H9 (cell line): ENCODE measurements around the gene SMIM13. TPM values are rescaled to one million over a fixed set of nuclear protein-coding genes. Genes with fewer than 3 reads are reported as not detected.

Experiments
- DNase-seq: peaks from one replicate; pipeline ENCODE4 v3.0.0-alpha.2; 2017
- H2AFZ ChIP-seq: one replicate; pipeline ENCODE4 v1.6.1; 2013; ENCODE audit warnings: mild to moderate bottlenecking, low read length, control low read depth, moderate library complexity
- H2AK5ac ChIP-seq: 2 replicates; pipeline ENCODE4 v1.6.1; 2013; ENCODE audit warnings: low read length, control low read depth, mixed read lengths; ENCODE audit not compliant: insufficient read length
- H2BK120ac ChIP-seq: one replicate; pipeline ENCODE4 v1.6.1; 2013; ENCODE audit warnings: low read depth, mild to moderate bottlenecking, low read length, control low read depth, inconsistent platforms; ENCODE audit not compliant: poor library complexity, severe bottlenecking
- H2BK12ac ChIP-seq: 2 replicates; pipeline ENCODE4 v1.6.1; 2013; ENCODE audit warnings: low read length, control low read depth, mixed read lengths, low read depth; ENCODE audit not compliant: insufficient read length
- H2BK15ac ChIP-seq: 2 replicates; pipeline ENCODE4 v1.6.1; 2013; ENCODE audit warnings: low read depth, low read length, control low read depth
- H2BK20ac ChIP-seq: one replicate; pipeline ENCODE4 v1.6.1; 2013; ENCODE audit warnings: low read depth, mild to moderate bottlenecking, low read length, control low read depth, inconsistent platforms; ENCODE audit not compliant: poor library complexity, severe bottlenecking
- H2BK5ac ChIP-seq: 2 replicates; pipeline ENCODE4 v1.6.1; 2013; ENCODE audit warnings: low read length, control low read depth, mixed read lengths; ENCODE audit not compliant: insufficient read length
- H3K14ac ChIP-seq: 2 replicates; pipeline ENCODE4 v1.6.1; 2013; ENCODE audit warnings: low read length, control low read depth; ENCODE audit not compliant: insufficient read depth
- H3K18ac ChIP-seq: 2 replicates; pipeline ENCODE4 v1.6.1; 2013; ENCODE audit warnings: low read depth, mild to moderate bottlenecking, mixed read lengths, low read length, control low read depth; ENCODE audit not compliant: insufficient read length
- H3K23ac ChIP-seq: 2 replicates; pipeline ENCODE4 v1.6.1; 2013; ENCODE audit warnings: low read length, control low read depth, mixed read lengths, low read depth; ENCODE audit not compliant: insufficient read length
- H3K23me2 ChIP-seq: 2 replicates; pipeline ENCODE4 v1.6.1; 2013; ENCODE audit warnings: low read depth, mild to moderate bottlenecking, mixed read lengths, low read length, control low read depth; ENCODE audit not compliant: insufficient read length, poor library complexity, severe bottlenecking
- H3K27ac ChIP-seq: 2 replicates; pipeline ENCODE4 v1.5.1; 2013; ENCODE audit warnings: low read length, control low read depth, mixed read lengths, low read depth; ENCODE audit not compliant: insufficient read length
- H3K27me3 ChIP-seq: 2 replicates; pipeline ENCODE4 v1.6.1; 2013; ENCODE audit warnings: low read length, control low read depth, inconsistent platforms; ENCODE audit not compliant: insufficient read depth
- H3K4ac ChIP-seq: 2 replicates; pipeline ENCODE4 v1.6.1; 2013; ENCODE audit warnings: low read depth, mild to moderate bottlenecking, control low read depth, inconsistent platforms, low read length, moderate library complexity
- H3K4me1 ChIP-seq: 2 replicates; pipeline ENCODE4 v1.6.1; 2013; ENCODE audit warnings: low read length, control low read depth, inconsistent platforms; ENCODE audit not compliant: insufficient read depth
- H3K4me2 ChIP-seq: 2 replicates; pipeline ENCODE4 v1.6.1; 2013; ENCODE audit warnings: low read length, control low read depth, mixed read lengths; ENCODE audit not compliant: insufficient read length, insufficient read depth
- H3K56ac ChIP-seq: 2 replicates; pipeline ENCODE4 v1.6.1; 2013; ENCODE audit warnings: low read depth, mild to moderate bottlenecking, mixed read lengths, low read length, control low read depth; ENCODE audit not compliant: insufficient read length
- H3K79me1 ChIP-seq: 2 replicates; pipeline ENCODE4 v1.6.1; 2013; ENCODE audit warnings: low read depth, mild to moderate bottlenecking, moderate library complexity, low read length, control low read depth, inconsistent platforms; ENCODE audit not compliant: insufficient read depth, poor library complexity, severe bottlenecking
- H3K79me2 ChIP-seq: 2 replicates; pipeline ENCODE4 v1.6.1; 2013; ENCODE audit warnings: low read length, control low read depth, inconsistent platforms; ENCODE audit not compliant: insufficient read depth
- H3K9ac ChIP-seq: 2 replicates; pipeline ENCODE4 v1.6.1; 2013; ENCODE audit warnings: low read length, control low read depth, mixed read lengths; ENCODE audit not compliant: insufficient read length; ENCODE audit errors: extremely low read depth
- H3K9me3 ChIP-seq: one replicate; pipeline ENCODE4 v1.6.1; 2013; ENCODE audit warnings: low read depth, low read length, inconsistent platforms; ENCODE audit not compliant: control insufficient read depth
- H3T11ph ChIP-seq: one replicate; pipeline ENCODE4 v1.6.1; 2013; ENCODE audit warnings: mild to moderate bottlenecking, low read length, control low read depth, inconsistent platforms
- H4K20me1 ChIP-seq: one replicate; pipeline ENCODE4 v1.6.1; 2013; ENCODE audit not compliant: control insufficient read depth, insufficient read length, insufficient read depth
- H4K5ac ChIP-seq: 2 replicates; pipeline ENCODE4 v1.6.1; 2013; ENCODE audit warnings: low read depth, mild to moderate bottlenecking, mixed read lengths, low read length, control low read depth; ENCODE audit not compliant: insufficient read length
- H4K8ac ChIP-seq: replicated peaks from 2 replicates; pipeline ENCODE4 v1.6.1; 2013; ENCODE audit warnings: low read length, control low read depth, mixed read lengths, low read depth; ENCODE audit not compliant: insufficient read length
- H4K91ac ChIP-seq: 2 replicates; pipeline ENCODE4 v1.6.1; 2013; ENCODE audit warnings: low read depth, mild to moderate bottlenecking, moderate library complexity, mixed read lengths, low read length, control low read depth; ENCODE audit not compliant: insufficient read length
- H3K27ac Mint-ChIP-seq, 3 experiments: 2 replicates in 2 of 3; 3 replicates in 1 of 3; pipeline ENCODE4 v1.8.0; 2020 to 2021; ENCODE audit warnings: mixed read lengths in 3 of 3, mild to moderate bottlenecking in 1 of 3, moderate library complexity in 1 of 3
- H3K27me3 Mint-ChIP-seq: 2 replicates; pipeline ENCODE4 v1.8.0; 2021; ENCODE audit warnings: low read depth, mild to moderate bottlenecking, moderate library complexity, mixed read lengths
- H3K36me3 Mint-ChIP-seq, 3 experiments: 2 replicates in 2 of 3; 3 replicates in 1 of 3; pipeline ENCODE4 v1.8.0; 2020 to 2021; ENCODE audit warnings: low read depth in 3 of 3, mixed read lengths in 3 of 3; ENCODE audit not compliant: insufficient read depth in 1 of 3
- H3K4me1 Mint-ChIP-seq, 2 experiments: 2 replicates each; pipeline ENCODE4 v1.8.0; 2020; ENCODE audit warnings: mixed read lengths in 2 of 2
- H3K4me3 Mint-ChIP-seq, 2 experiments: 2 replicates in 1 of 2; 3 replicates in 1 of 2; pipeline ENCODE4 v1.8.0; 2020 to 2021; ENCODE audit warnings: mild to moderate bottlenecking in 2 of 2, mixed read lengths in 2 of 2, moderate library complexity in 1 of 2
- H3K9me3 Mint-ChIP-seq, 2 experiments: 2 replicates in 1 of 2; 3 replicates in 1 of 2; pipeline ENCODE4 v1.8.0; 2020; ENCODE audit warnings: mild to moderate bottlenecking in 2 of 2, mixed read lengths in 2 of 2, moderate library complexity in 1 of 2
- WGBS: extraction: QIAGEN DNeasy Blood & Tissue Kit; methylation state at CpG from one replicate; pipeline ENCODE4 v1.1.7; 2013; ENCODE audit warnings: missing lambda C conversion rate, low lambda C conversion rate, mixed read lengths; ENCODE audit not compliant: insufficient read length; ENCODE audit errors: extremely low coverage; 5-methylcytosine and 5-hydroxymethylcytosine counted together
- total RNA-seq: library from RNA; stranded (reverse); gene quantifications from 2 replicates; pipeline ENCODE4 v1.2.1, GENCODE V29; 2021
- TF ChIP-seq, protein P1 (sequence below): fragments of 200-600 bp; sonication (generic); conservative IDR thresholded peaks from 3 replicates; pipeline ENCODE4 v1.8.0; 2021; ENCODE audit warnings: antibody characterized with exemption, mild to moderate bottlenecking

The SMIM13 gene
- total RNA-seq, 1 experiment from 2014 or later = 10.6 TPM

DNA sequence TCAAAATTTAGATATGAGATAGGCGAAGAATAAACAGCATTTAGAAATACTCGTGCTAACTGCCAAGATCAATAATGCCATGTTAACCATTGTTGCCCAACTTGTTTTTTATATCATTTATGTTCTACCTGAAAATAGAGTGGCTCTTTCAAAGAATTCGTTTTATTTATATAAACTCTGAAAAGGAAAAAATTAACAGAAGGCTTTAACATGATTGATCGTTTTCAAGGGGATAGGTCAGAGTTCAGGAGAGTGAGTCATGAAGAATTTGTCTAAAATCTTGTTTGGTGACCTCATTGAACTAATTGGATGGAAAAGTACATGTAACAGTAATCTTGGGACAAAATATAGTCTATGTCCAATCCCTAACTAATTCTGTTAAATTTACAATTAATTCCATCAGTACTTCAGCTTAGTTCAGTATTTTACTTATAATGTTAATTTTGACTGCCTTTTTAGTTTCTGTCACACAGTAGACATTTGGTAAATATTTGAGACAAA, 38.5 kb upstream of the SMIM13 start:
- no peak overlapping the region for H4K5ac ChIP-seq
- no peak overlapping the region for H2BK15ac ChIP-seq
- no peak overlapping the region for H3K23ac ChIP-seq
- H3K56ac ChIP-seq = no peak overlapping the region
- Mint-ChIP-seq H3K4me3 (no peak overlapping the region), H3K27me3 (no peaks in the 10 kb centered on the region; the same call in 1 of the 2 replicates), H3K36me3 (no peaks in the 10 kb centered on the region), H3K4me1 (no peaks in the 10 kb centered on the region), H3K27ac (no peak overlapping the region), H3K9me3 (no peaks in the 10 kb centered on the region)
- H3K27ac ChIP-seq = no peak overlapping the region
- H3T11ph ChIP-seq = no peak overlapping the region
- H3K23me2 ChIP-seq = no peaks in the 10 kb centered on the region
- H2BK20ac ChIP-seq = no peak overlapping the region
- no peak overlapping the region for H3K4ac ChIP-seq
- H2AFZ ChIP-seq = no peak overlapping the region
- H2BK120ac ChIP-seq = no peak overlapping the region
- H2BK12ac ChIP-seq = no peak overlapping the region
- no peak overlapping the region for H3K4me2 ChIP-seq
- H3K18ac ChIP-seq = no peak overlapping the region
- no peak overlapping the region for H4K8ac ChIP-seq
- no peaks in the 10 kb centered on the region for H3K9me3 ChIP-seq
- H2AK5ac ChIP-seq = no peak overlapping the region
- H3K79me1 ChIP-seq = no peaks in the 10 kb centered on the region
- no peak overlapping the region for H4K91ac ChIP-seq
- H3K79me2 ChIP-seq = no peaks in the 10 kb centered on the region
- H4K20me1 ChIP-seq = no peaks in the 10 kb centered on the region
- no CpG with 5 or more reads among the region's 4 CpGs for WGBS
- DNase-seq = no peak
- no peak overlapping the region for H3K9ac ChIP-seq
- TF ChIP-seq, protein P1, sequence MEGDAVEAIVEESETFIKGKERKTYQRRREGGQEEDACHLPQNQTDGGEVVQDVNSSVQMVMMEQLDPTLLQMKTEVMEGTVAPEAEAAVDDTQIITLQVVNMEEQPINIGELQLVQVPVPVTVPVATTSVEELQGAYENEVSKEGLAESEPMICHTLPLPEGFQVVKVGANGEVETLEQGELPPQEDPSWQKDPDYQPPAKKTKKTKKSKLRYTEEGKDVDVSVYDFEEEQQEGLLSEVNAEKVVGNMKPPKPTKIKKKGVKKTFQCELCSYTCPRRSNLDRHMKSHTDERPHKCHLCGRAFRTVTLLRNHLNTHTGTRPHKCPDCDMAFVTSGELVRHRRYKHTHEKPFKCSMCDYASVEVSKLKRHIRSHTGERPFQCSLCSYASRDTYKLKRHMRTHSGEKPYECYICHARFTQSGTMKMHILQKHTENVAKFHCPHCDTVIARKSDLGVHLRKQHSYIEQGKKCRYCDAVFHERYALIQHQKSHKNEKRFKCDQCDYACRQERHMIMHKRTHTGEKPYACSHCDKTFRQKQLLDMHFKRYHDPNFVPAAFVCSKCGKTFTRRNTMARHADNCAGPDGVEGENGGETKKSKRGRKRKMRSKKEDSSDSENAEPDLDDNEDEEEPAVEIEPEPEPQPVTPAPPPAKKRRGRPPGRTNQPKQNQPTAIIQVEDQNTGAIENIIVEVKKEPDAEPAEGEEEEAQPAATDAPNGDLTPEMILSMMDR = no peak
- no peaks in the 10 kb centered on the region for H3K4me1 ChIP-seq
- H2BK5ac ChIP-seq = no peak overlapping the region
- H3K27me3 ChIP-seq = no peaks in the 10 kb centered on the region
- H3K14ac ChIP-seq = no peak overlapping the region
